GM23338 (cell line): ENCODE data around the gene ISL2. TPM values are rescaled to one million over a fixed set of nuclear protein-coding genes. Genes with fewer than 3 reads are reported as not detected.

ENCODE experiments used
- ATAC-seq: fragments of 200-7000 bp; cut with Tn5 transposase; 3 replicates; pipeline ENCODE4 v1.9.1; 2020
- DNase-seq: peaks from one replicate; pipeline ENCODE4 v3.0.0-alpha.2; 2015; ENCODE audit warnings: low spot score
- H2AFZ ChIP-seq: fragments of 200-600 bp; sonication (generic); 2 replicates; pipeline ENCODE4 v1.8.0; 2016; ENCODE audit warnings: antibody characterized with exemption, mild to moderate bottlenecking, moderate library complexity
- H3F3A ChIP-seq: fragments of 200-600 bp; sonication (generic); replicated peaks from 2 replicates; pipeline ENCODE4 v1.8.0; 2017; ENCODE audit warnings: antibody characterized with exemption, mixed run types, low read depth
- H3K27ac ChIP-seq: fragments of 200-600 bp; sonication (generic); 2 replicates; pipeline ENCODE4 v1.6.1; 2016; ENCODE audit warnings: low read depth
- H3K27me3 ChIP-seq: fragments of 200-600 bp; sonication (generic); 2 replicates; pipeline ENCODE4 v1.8.0; 2016; ENCODE audit warnings: mild to moderate bottlenecking, mixed run types, moderate library complexity; ENCODE audit not compliant: insufficient read depth
- H3K36me3 ChIP-seq: fragments of 200-600 bp; sonication (generic); 2 replicates; pipeline ENCODE4 v1.8.0; 2016; ENCODE audit warnings: mild to moderate bottlenecking; ENCODE audit not compliant: insufficient read depth
- H3K4me1 ChIP-seq: fragments of 200-600 bp; sonication (generic); 2 replicates; pipeline ENCODE4 v1.8.0; 2016; ENCODE audit warnings: mild to moderate bottlenecking, moderate library complexity; ENCODE audit not compliant: insufficient read depth
- H3K4me2 ChIP-seq: fragments of 200-600 bp; sonication (generic); 2 replicates; pipeline ENCODE4 v1.7.1; 2017; ENCODE audit warnings: mixed run types
- H3K4me3 ChIP-seq: fragments of 200-600 bp; sonication (generic); 2 replicates; pipeline ENCODE4 v1.6.1; 2016; ENCODE audit warnings: mixed run types
- H3K79me2 ChIP-seq: fragments of 200-600 bp; sonication (generic); replicated peaks from 2 replicates; pipeline ENCODE4 v1.8.0; 2017; ENCODE audit warnings: mild to moderate bottlenecking; ENCODE audit not compliant: insufficient read depth
- H3K9me2 ChIP-seq: fragments of 200-600 bp; sonication (generic); 2 replicates; pipeline ENCODE4 v1.8.0; 2017; ENCODE audit not compliant: insufficient read depth
- H4K20me1 ChIP-seq: fragments of 200-600 bp; sonication (generic); replicated peaks from 2 replicates; pipeline ENCODE4 v1.8.0; 2017; ENCODE audit warnings: mild to moderate bottlenecking; ENCODE audit not compliant: insufficient read depth
- H3K27ac Mint-ChIP-seq: 2 replicates; pipeline ENCODE4 v1.8.0; 2020; ENCODE audit warnings: inconsistent platforms, mild to moderate bottlenecking, moderate library complexity, mixed read lengths
- H3K27me3 Mint-ChIP-seq: 3 replicates; pipeline ENCODE4 v1.8.0; 2022; ENCODE audit warnings: low read depth, mild to moderate bottlenecking, moderate library complexity, mixed read lengths, inconsistent platforms; ENCODE audit not compliant: insufficient read depth, poor library complexity
- H3K36me3 Mint-ChIP-seq: 3 replicates; pipeline ENCODE4 v1.8.0; 2021; ENCODE audit warnings: low read depth, mild to moderate bottlenecking, inconsistent platforms, moderate library complexity, mixed read lengths
- H3K4me1 Mint-ChIP-seq: 3 replicates; pipeline ENCODE4 v1.8.0; 2020; ENCODE audit warnings: mild to moderate bottlenecking, inconsistent platforms, mixed read lengths
- H3K4me3 Mint-ChIP-seq: 3 replicates; pipeline ENCODE4 v1.8.0; 2021; ENCODE audit warnings: moderate library complexity, mild to moderate bottlenecking, inconsistent platforms, mixed read lengths
- H3K9me3 Mint-ChIP-seq: 3 replicates; pipeline ENCODE4 v1.8.0; 2020; ENCODE audit warnings: moderate library complexity, mild to moderate bottlenecking, inconsistent platforms, mixed read lengths
- CREB1 ChIP-seq: fragments of 250-450 bp; sonication (Bioruptor Pico); IDR thresholded peaks from 2 replicates; pipeline ENCODE4 v1.5.0; 2020; ENCODE audit warnings: low read depth, mild to moderate bottlenecking, moderate library complexity
- EZH2 ChIP-seq: fragments of 200-600 bp; sonication (generic); IDR thresholded peaks from one replicate; pipeline ENCODE4 v1.8.0; 2017; ENCODE audit warnings: antibody characterized with exemption, mild to moderate bottlenecking, low read depth; ENCODE audit not compliant: unreplicated experiment
- NANOG ChIP-seq: IDR thresholded peaks from 2 replicates; pipeline ENCODE4 v1.6.1; 2016; ENCODE audit warnings: antibody characterized with exemption, borderline replicate concordance
- POLR2AphosphoS5 ChIP-seq: IDR thresholded peaks from 2 replicates; pipeline ENCODE4 v1.6.1; 2016; ENCODE audit warnings: antibody characterized with exemption, low read depth
- STAT1 ChIP-seq: IDR thresholded peaks from one replicate; pipeline ENCODE4 v1.6.1; 2016; ENCODE audit warnings: antibody characterized with exemption; ENCODE audit not compliant: unreplicated experiment
- long read RNA-seq: library from polyadenylated mRNA; unstranded; transcript quantifications from one replicate; pipeline ENCODE4 v2.0.0, GENCODE V29; 2020; ENCODE audit not compliant: unreplicated experiment
- polyA plus RNA-seq: library from polyadenylated mRNA; unstranded; fragments of >200 nt; fragmentation: Nextera tagmentation; extraction: Ambion mirVana; gene quantifications from 2 replicates; pipeline ENCODE4 v1.2.1, GENCODE V29; 2016
- total RNA-seq: library from RNA; depleted of rRNA; stranded (reverse); fragments of >200 nt; shearing (Covaris generic); gene quantifications from 2 replicates; pipeline ENCODE4 v1.2.3, GENCODE V29; 2014; rRNA removed
- TF ChIP-seq, protein P1 (sequence below): fragments of 250-450 bp; sonication (Bioruptor Pico); IDR thresholded peaks from 2 replicates; pipeline ENCODE4 v1.5.0; 2020; ENCODE audit warnings: mild to moderate bottlenecking, moderate library complexity
- TF ChIP-seq, protein P2 (sequence below), 2 experiments: fragments of 200-600 bp in 1 of 2; sonication (generic) in 1 of 2; conservative IDR thresholded peaks; 2 replicates each; pipeline versions ENCODE4 v1.5.1 to v1.6.1; 2016 to 2017; ENCODE audit warnings: antibody characterized with exemption in 2 of 2, low read depth in 2 of 2, mild to moderate bottlenecking in 2 of 2, moderate library complexity in 1 of 2

Gene ISL2
- total RNA-seq (2.2 and 2.7 TPM in 2 replicates), polyA plus RNA-seq (0.65 and 1.0 TPM in 2 replicates)
- long read RNA-seq, partial matches to known transcripts = 0 of 2 reads
- long read RNA-seq, other reads (novel, unspliced or antisense) = 2 of 2 reads

DNA sequence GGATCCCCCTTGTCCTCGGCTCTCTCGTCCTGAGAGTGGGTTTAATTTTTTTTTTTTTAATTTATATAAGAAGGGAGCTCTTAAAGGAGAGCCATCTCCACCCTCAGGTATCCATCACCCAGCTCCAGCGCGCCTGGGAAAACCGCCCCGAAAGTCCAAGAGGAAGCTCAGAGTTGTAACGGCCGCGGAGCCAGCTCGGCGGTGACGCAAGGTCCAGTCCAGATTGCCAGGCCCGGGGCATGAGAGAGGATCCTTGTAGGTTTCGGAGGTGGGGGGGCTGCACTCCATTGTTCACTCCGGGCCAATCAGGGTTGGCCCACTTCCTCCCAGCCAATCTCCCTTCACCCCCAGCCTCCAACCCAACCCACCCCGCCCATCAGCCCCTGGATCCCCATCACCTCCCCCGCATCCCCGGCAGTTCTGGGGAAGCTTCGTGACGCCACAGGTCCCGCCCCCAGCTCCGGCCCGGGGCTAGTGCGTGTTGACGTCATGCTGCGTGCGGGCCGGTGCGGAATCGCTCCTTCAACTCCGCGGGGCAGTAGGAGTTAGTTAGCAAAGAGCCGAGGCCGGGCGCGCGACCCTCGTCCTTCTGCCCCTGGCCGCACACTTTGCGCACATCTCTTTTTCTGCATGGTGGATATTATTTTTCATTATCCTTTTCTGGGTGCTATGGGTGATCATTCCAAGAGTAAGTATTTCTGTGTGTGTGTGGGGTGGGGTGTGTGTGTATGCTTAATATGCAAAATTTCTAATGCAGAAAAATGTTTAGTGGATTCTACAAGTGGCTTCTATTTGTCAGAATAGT, at the start of gene ISL2:
TSS of gene ISL2 (plus strand) at position 520 of the 805 bp plus-strand sequence. CDS start at position 631, 111 bp downstream.
- peaks cover 5% of the 10 kb centered on the region for H3K9me3 Mint-ChIP-seq
- H3K27me3 Mint-ChIP-seq = peaks cover 83% of the 10 kb centered on the region
- Histone ChIP-seq H3K4me2 (peak within 1 kb of the TSS; percentile 80), H3K27me3 (peaks cover 78% of the 10 kb centered on the region), H3K4me1 (peaks cover 31% of the 10 kb centered on the region), H3K36me3 (no peaks in the 10 kb centered on the region), H3K4me3 (peak within 1 kb of the TSS; percentile 52), H3F3A (peaks cover 8% of the 10 kb centered on the region), H4K20me1 (peaks cover 10% of the 10 kb centered on the region), H3K27ac (peak within 1 kb of the TSS; percentile 90), H2AFZ (peak within 1 kb of the TSS; percentile 91), H3K79me2 (no peaks in the 10 kb centered on the region), H3K9me2 (no peaks in the 10 kb centered on the region)
- no peak for TF ChIP-seq STAT1
- peak; percentile 94 for TF ChIP-seq CREB1
- TF ChIP-seq POLR2AphosphoS5 = peak; percentile 88
- TF ChIP-seq, protein P1, sequence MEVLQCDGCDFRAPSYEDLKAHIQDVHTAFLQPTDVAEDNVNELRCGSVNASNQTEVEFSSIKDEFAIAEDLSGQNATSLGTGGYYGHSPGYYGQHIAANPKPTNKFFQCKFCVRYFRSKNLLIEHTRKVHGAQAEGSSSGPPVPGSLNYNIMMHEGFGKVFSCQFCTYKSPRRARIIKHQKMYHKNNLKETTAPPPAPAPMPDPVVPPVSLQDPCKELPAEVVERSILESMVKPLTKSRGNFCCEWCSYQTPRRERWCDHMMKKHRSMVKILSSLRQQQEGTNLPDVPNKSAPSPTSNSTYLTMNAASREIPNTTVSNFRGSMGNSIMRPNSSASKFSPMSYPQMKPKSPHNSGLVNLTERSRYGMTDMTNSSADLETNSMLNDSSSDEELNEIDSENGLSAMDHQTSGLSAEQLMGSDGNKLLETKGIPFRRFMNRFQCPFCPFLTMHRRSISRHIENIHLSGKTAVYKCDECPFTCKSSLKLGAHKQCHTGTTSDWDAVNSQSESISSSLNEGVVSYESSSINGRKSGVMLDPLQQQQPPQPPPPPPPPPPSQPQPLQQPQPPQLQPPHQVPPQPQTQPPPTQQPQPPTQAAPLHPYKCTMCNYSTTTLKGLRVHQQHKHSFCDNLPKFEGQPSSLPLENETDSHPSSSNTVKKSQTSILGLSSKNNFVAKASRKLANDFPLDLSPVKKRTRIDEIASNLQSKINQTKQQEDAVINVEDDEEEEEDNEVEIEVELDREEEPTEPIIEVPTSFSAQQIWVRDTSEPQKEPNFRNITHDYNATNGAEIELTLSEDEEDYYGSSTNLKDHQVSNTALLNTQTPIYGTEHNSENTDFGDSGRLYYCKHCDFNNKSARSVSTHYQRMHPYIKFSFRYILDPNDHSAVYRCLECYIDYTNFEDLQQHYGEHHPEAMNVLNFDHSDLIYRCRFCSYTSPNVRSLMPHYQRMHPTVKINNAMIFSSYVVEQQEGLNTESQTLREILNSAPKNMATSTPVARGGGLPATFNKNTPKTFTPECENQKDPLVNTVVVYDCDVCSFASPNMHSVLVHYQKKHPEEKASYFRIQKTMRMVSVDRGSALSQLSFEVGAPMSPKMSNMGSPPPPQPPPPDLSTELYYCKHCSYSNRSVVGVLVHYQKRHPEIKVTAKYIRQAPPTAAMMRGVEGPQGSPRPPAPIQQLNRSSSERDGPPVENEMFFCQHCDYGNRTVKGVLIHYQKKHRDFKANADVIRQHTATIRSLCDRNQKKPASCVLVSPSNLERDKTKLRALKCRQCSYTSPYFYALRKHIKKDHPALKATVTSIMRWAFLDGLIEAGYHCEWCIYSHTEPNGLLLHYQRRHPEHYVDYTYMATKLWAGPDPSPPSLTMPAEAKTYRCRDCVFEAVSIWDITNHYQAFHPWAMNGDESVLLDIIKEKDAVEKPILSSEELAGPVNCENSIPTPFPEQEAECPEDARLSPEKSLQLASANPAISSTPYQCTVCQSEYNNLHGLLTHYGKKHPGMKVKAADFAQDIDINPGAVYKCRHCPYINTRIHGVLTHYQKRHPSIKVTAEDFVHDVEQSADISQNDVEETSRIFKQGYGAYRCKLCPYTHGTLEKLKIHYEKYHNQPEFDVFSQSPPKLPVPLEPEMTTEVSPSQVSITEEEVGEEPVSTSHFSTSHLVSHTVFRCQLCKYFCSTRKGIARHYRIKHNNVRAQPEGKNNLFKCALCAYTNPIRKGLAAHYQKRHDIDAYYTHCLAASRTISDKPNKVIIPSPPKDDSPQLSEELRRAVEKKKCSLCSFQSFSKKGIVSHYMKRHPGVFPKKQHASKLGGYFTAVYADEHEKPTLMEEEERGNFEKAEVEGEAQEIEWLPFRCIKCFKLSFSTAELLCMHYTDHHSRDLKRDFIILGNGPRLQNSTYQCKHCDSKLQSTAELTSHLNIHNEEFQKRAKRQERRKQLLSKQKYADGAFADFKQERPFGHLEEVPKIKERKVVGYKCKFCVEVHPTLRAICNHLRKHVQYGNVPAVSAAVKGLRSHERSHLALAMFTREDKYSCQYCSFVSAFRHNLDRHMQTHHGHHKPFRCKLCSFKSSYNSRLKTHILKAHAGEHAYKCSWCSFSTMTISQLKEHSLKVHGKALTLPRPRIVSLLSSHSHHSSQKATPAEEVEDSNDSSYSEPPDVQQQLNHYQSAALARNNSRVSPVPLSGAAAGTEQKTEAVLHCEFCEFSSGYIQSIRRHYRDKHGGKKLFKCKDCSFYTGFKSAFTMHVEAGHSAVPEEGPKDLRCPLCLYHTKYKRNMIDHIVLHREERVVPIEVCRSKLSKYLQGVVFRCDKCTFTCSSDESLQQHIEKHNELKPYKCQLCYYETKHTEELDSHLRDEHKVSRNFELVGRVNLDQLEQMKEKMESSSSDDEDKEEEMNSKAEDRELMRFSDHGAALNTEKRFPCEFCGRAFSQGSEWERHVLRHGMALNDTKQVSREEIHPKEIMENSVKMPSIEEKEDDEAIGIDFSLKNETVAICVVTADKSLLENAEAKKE (CRISPR knock-in tag) = no peak
- TF ChIP-seq NANOG = no peak
- TF ChIP-seq, protein P2, sequence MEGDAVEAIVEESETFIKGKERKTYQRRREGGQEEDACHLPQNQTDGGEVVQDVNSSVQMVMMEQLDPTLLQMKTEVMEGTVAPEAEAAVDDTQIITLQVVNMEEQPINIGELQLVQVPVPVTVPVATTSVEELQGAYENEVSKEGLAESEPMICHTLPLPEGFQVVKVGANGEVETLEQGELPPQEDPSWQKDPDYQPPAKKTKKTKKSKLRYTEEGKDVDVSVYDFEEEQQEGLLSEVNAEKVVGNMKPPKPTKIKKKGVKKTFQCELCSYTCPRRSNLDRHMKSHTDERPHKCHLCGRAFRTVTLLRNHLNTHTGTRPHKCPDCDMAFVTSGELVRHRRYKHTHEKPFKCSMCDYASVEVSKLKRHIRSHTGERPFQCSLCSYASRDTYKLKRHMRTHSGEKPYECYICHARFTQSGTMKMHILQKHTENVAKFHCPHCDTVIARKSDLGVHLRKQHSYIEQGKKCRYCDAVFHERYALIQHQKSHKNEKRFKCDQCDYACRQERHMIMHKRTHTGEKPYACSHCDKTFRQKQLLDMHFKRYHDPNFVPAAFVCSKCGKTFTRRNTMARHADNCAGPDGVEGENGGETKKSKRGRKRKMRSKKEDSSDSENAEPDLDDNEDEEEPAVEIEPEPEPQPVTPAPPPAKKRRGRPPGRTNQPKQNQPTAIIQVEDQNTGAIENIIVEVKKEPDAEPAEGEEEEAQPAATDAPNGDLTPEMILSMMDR (conservative IDR thresholded peaks at IDR 0.05; ENCODE audit: low read depth in 2 of 2) = no peak
- peak; percentile 95 for TF ChIP-seq EZH2
- DNase-seq = peak; percentile 97
- peaks cover 2% of the 10 kb centered on the region; the same call in 2 of the 3 replicates for H3K36me3 Mint-ChIP-seq
- peak within 1 kb of the TSS; percentile 93 for H3K27ac Mint-ChIP-seq
- peak; percentile 36 for ATAC-seq
- H3K4me1 Mint-ChIP-seq = peaks cover 39% of the 10 kb centered on the region
- peak within 1 kb of the TSS; percentile 83 for H3K4me3 Mint-ChIP-seq
